Astrocyte (in vitro differentiated cells and primary cell): ENCODE measurements around the gene MOV10L1.

ENCODE experiments used
- CTCF ChIP-seq: IDR thresholded peaks from 2 replicates; pipeline ENCODE4 v1.5.1; 2011; ENCODE audit warnings: low read depth, mild to moderate bottlenecking, inconsistent platforms, low read length, moderate library complexity; ENCODE audit not compliant: insufficient read depth
- EZH2 ChIP-seq: IDR thresholded peaks from 2 replicates; pipeline ENCODE4 v1.6.1; 2012; ENCODE audit warnings: mild to moderate bottlenecking, low read length, inconsistent platforms; ENCODE audit not compliant: insufficient read depth

GRCh38 chr22:50072167-50072555 lies 17.6 kb upstream of the MOV10L1 start:
- TF ChIP-seq CTCF = no peak
- TF ChIP-seq EZH2 = no peak
